Measurements from ENCODE around the gene IGFBP3. TPM values are rescaled to one million over a fixed set of nuclear protein-coding genes. Genes with fewer than 3 reads are reported as not detected.

IGFBP3 gene
- total and polyA plus RNA-seq, 2 of the 13 experiments (the other 11 are each of a cell fraction or from before 2014, with no cell fraction given) = 57.5 TPM; not detected in 1

- TF ChIP-seq ZNF646 (CRISPR knock-in tag; IDR thresholded peaks at IDR 0.05) (no peak), BCL6 (CRISPR knock-in tag; IDR thresholded peaks at IDR 0.05) (peak; percentile 96), NCOA1 (CRISPR knock-in tag; IDR thresholded peaks at IDR 0.05) (peak; percentile 99), FOXJ3 (CRISPR knock-in tag; IDR thresholded peaks at IDR 0.05; ENCODE audit: borderline replicate concordance) (peak; percentile 99), TGIF2 (CRISPR knock-in tag; IDR thresholded peaks at IDR 0.05) (peak; percentile 87), STAT6 (CRISPR knock-in tag; IDR thresholded peaks at IDR 0.05; ENCODE audit: borderline replicate concordance) (peak; percentile 95), PRDM15 (CRISPR knock-in tag; IDR thresholded peaks at IDR 0.05) (no peak), PBX2 (CRISPR knock-in tag; IDR thresholded peaks at IDR 0.05) (peak; percentile 25; the same call in 1 of the 2 replicates), HMG20A (CRISPR knock-in tag; IDR thresholded peaks at IDR 0.05; ENCODE audit: borderline replicate concordance) (peak; percentile 96; the same call in 1 of the 2 replicates), ONECUT2 (CRISPR knock-in tag; IDR thresholded peaks at IDR 0.05) (peak; percentile 64), CBX5 (CRISPR knock-in tag; IDR thresholded peaks at IDR 0.05; ENCODE audit: borderline replicate concordance) (peak; percentile 89), GZF1 (CRISPR knock-in tag; IDR thresholded peaks at IDR 0.05) (peak; percentile 67; the same call in 1 of the 2 replicates), ZMAT3 (CRISPR knock-in tag; conservative IDR thresholded peaks at IDR 0.05) (peak; percentile 93; the same call in 1 of the 2 replicates), ZNF496 (CRISPR knock-in tag; IDR thresholded peaks at IDR 0.05; ENCODE audit: insufficient replicate concordance) (no peak), MAFF (IDR thresholded peaks at IDR 0.05; ENCODE audit: low read depth, low read length) (0 out of 2 replicates have a peak, but pooled peaks have one; percentile 19)
Observed at GRCh38 chr7:45881759-45882464, 39.2 kb downstream of the IGFBP3 start (continued).

Measured in HepG2 (cell line).